Naive B cell (primary cell): ENCODE results near the gene IL17RD. TPM values are rescaled to one million over a fixed set of nuclear protein-coding genes. Genes with fewer than 3 reads are reported as not detected.
A peak's percentile ranks its signal among the peaks of the same experiment; 100 is the strongest.
"Not testable (repeated sequence)": the region's sequence is repeated elsewhere in the genome, so short reads cannot be mapped to it uniquely, and the experiment has no call there.

Experiments used
- ATAC-seq, 2 donors: fragments of 150-1000 bp; cut with Tn5 transposase; 2 replicates each; pipeline ENCODE4 v1.10.0; 2021; ENCODE audit warnings: low read depth in 2 of 2, mild to moderate bottlenecking in 2 of 2, moderate library complexity in 2 of 2
- DNase-seq: peaks from one replicate; pipeline ENCODE4 v3.0.0; 2022
- H3K27ac Mint-ChIP-seq, 6 donors: one replicate each; pipeline ENCODE4 v1.8.0; 2020 to 2022; ENCODE audit warnings: mild to moderate bottlenecking in 6 of 6, mixed read lengths in 6 of 6, moderate library complexity in 5 of 6, inconsistent platforms in 2 of 6
- H3K27me3 Mint-ChIP-seq, 3 donors: one replicate each; pipeline ENCODE4 v1.8.0; 2021 to 2022; ENCODE audit warnings: mixed read lengths in 3 of 3, mild to moderate bottlenecking in 1 of 3
- H3K36me3 Mint-ChIP-seq, 2 donors: one replicate each; pipeline ENCODE4 v1.8.0; 2020 to 2022; ENCODE audit warnings: mixed read lengths in 2 of 2, inconsistent platforms in 1 of 2, mild to moderate bottlenecking in 1 of 2
- H3K4me1 Mint-ChIP-seq, 3 donors: one replicate each; pipeline ENCODE4 v1.8.0; 2020 to 2022; ENCODE audit warnings: mixed read lengths in 3 of 3, inconsistent platforms in 1 of 3, mild to moderate bottlenecking in 1 of 3, moderate library complexity in 1 of 3
- H3K4me3 Mint-ChIP-seq, 8 donors: one replicate each; pipeline ENCODE4 v1.8.0; 2020 to 2022; ENCODE audit warnings: mild to moderate bottlenecking in 8 of 8, mixed read lengths in 8 of 8, moderate library complexity in 8 of 8, inconsistent platforms in 2 of 8
- H3K9me3 Mint-ChIP-seq, 7 donors: one replicate each; pipeline ENCODE4 v1.8.0; 2020 to 2022; ENCODE audit warnings: mixed read lengths in 7 of 7, mild to moderate bottlenecking in 5 of 7, inconsistent platforms in 2 of 7, moderate library complexity in 1 of 7
- polyA plus RNA-seq, 6 donors: library from polyadenylated mRNA; unstranded; fragments of 300-500 nt; fragmentation: Illumina TruSeq; gene quantifications; one replicate each; pipeline ENCODE4 v1.2.3, GENCODE V29; 2021; ENCODE audit warnings: low read depth in 6 of 6

Gene IL17RD
- polyA plus RNA-seq, 6 donors from 2014 or later = not detected

GRCh38 chr3:57091521-57092273, 73.5 kb downstream of the IL17RD start:
- Mint-ChIP-seq H3K4me3 (no peak overlapping the region), H3K36me3 (no peaks in the 10 kb centered on the region), H3K27ac (peak overlapping the region in 2 of 6 donors; percentile 58 to 84), H3K27me3 (peaks cover 12 to 32% (median 14%) of the 10 kb centered on the region in 3 donors), H3K9me3 (no peaks in the 10 kb centered on the region), H3K4me1 (peaks cover 0 to 7% (median 3%) of the 10 kb centered on the region in 3 donors)
- no peak for DNase-seq
- no peak for ATAC-seq

GRCh38 chr3:57089043-57089442, 76.1 kb downstream of the IL17RD start:
- ATAC-seq (no peak), DNase-seq (no peak)
- Mint-ChIP-seq H3K27ac (peak overlapping the region in 1 of 6 donors; percentile 71), H3K4me3 (no peak overlapping the region), H3K27me3 (peaks cover 11 to 24% (median 14%) of the 10 kb centered on the region in 3 donors), H3K36me3 (no peaks in the 10 kb centered on the region), H3K4me1 (peaks cover 0 to 3% (median 0%) of the 10 kb centered on the region in 3 donors), H3K9me3 (no peaks in the 10 kb centered on the region)

GRCh38 chr3:57088503-57088902, 76.7 kb downstream of the IL17RD start:
- Mint-ChIP-seq H3K4me1 (no peaks in the 10 kb centered on the region), H3K36me3 (no peaks in the 10 kb centered on the region)

DNA sequence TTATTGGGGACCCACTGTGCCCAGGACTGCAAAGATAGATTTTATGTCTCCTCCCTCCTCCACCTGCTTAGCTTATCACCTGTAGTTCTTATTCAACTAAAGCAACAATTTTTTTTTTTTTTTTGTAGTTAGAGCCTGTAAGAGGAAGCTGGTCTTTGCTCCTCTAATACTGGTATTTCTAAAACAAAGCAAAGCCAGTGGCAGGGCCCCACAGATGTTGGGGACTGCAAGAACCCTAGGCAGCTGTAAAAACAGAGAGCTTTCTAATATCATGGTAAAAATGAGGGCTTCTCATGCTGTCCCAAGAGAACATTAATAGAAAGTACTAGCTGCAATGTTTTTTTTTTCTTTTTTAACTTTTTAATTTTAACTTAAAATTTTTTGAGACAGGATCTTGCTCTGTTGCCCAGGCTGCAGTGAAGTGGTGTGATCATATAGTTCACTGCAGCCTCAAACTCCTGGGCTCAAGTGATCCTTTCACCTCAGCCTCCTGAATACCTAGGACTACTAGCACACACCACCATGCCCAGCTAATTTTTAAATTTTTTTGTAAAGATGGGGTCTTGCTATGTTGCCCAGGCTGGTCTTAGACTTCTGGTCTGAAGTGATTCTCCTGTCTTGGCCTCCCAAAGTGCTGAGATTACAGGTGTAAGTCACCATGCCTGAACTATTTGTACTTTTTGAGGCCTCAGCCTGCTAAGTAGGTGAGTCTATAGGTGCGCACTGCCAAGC, 77.6 kb downstream of the IL17RD start:
- no peaks in the 10 kb centered on the region for H3K36me3 Mint-ChIP-seq
- no peaks in the 10 kb centered on the region for H3K9me3 Mint-ChIP-seq
- H3K4me1 Mint-ChIP-seq = no peaks in the 10 kb centered on the region
- no peak for DNase-seq
- no peak overlapping the region for H3K27ac Mint-ChIP-seq
- no peak for ATAC-seq
- peaks cover 5 to 24% (median 14%) of the 10 kb centered on the region in 3 donors for H3K27me3 Mint-ChIP-seq
- H3K4me3 Mint-ChIP-seq = no peak overlapping the region

More at GRCh38 chr3:57088503-57088902, 76.7 kb downstream of the IL17RD start:
- DNase-seq (no peak), ATAC-seq (no peak)
- H3K27ac Mint-ChIP-seq = peak overlapping the region in 2 of 6 donors; percentile 30 to 43
- H3K27me3 Mint-ChIP-seq = peaks cover 6 to 24% (median 14%) of the 10 kb centered on the region in 3 donors
- H3K9me3 Mint-ChIP-seq = no peaks in the 10 kb centered on the region
- H3K4me3 Mint-ChIP-seq = no peak overlapping the region

DNA sequence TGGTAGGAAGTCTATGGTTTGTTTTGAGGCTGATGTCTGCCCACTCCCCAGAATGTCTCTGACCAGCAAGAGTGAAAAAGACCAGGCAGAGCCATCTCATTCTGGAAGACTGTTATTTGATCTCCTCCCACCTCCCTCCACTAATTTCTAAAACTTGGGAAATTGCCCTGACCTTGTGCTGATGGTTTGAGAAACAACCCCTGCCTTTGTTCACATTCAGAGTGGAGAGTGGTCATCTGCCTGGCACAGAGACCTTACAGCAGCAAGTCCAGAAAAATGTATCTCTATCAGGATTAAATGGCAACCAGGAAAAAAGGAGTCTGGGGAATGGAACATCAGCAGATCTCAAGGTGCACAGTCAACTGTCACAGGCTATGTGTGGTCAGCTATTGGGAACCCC, 79.0 kb downstream of the IL17RD start:
- no peak for DNase-seq
- Mint-ChIP-seq H3K9me3 (no peaks in the 10 kb centered on the region), H3K4me3 (no peak overlapping the region), H3K4me1 (no peaks in the 10 kb centered on the region), H3K27me3 (peaks cover 3 to 24% (median 15%) of the 10 kb centered on the region in 3 donors), H3K36me3 (no peaks in the 10 kb centered on the region), H3K27ac (no peak overlapping the region)
- ATAC-seq = no peak

DNA sequence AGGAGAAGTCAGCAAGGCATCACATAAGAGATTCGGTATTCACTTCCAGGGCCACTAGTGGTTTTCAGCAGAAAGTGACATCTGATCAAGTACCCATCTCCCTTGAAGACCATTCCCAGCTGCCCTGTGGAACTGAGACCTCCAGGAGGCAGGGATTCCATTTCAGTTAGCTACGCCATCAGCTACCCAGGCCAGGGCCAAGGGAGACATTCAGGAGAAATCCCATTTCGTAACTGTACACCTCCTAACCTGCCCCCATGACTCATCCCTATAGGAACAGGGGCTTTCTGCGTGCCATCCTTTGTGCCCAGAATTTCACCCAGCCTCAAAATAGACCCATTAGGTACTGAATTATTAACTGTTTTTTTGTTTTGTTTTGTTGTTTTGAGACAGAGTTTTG, 79.9 kb downstream of the IL17RD start:
- Mint-ChIP-seq H3K27me3 (peaks cover 8 to 28% (median 25%) of the 10 kb centered on the region in 3 donors), H3K4me3 (no peak overlapping the region), H3K27ac (no peak overlapping the region), H3K9me3 (no peaks in the 10 kb centered on the region), H3K36me3 (no peaks in the 10 kb centered on the region), H3K4me1 (no peaks in the 10 kb centered on the region)
- ATAC-seq (no peak), DNase-seq (no peak)

DNA sequence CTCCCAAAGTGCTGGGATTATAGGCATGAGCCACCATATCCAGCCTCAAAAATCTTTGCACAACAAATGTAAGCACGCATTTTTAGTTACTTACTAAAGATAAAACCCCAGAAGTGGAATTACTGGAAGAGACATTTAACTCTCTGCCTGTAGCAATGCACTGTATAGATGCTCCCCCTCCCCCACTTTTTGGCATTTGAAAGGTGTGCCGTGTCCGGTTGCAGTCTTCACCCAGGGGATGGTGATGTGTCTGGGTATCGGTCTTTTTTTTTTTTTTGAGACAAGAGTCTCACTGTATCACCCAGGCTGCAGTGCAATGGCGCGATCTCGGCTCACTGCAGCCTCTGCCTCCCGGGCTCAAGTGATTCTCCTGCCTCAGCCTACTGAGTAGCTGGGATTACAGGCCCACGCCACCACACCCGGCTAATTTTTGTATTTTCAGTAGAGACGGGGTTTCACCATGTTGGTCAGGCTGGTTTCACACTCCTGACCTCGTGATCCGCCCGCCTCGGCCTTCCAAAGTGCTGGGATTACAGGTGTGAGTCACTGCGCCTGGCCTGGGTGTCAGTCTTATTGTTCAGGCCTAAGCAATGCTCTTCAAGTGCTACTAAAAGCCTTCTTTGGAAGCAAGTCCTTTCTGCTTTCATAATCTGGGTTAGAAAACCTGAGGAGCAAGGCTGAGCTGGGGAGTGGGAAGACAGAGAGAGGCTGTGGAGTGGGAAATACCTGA, 81.7 kb downstream of the IL17RD start:
- H3K9me3 Mint-ChIP-seq, H3K4me3 Mint-ChIP-seq, H3K4me1 Mint-ChIP-seq, DNase-seq, H3K27ac Mint-ChIP-seq, ATAC-seq, H3K36me3 Mint-ChIP-seq: not testable (repeated sequence)
- H3K27me3 Mint-ChIP-seq = peaks cover 8 to 24% (median 18%) of the 10 kb centered on the region in 3 donors

- H3K27ac Mint-ChIP-seq = no peak overlapping the region
Measured at GRCh38 chr3:57082481-57082880, 82.7 kb downstream of the IL17RD start.

GRCh38 chr3:57081173-57081572, 84.0 kb downstream of the IL17RD start:
- no peak overlapping the region for H3K4me3 Mint-ChIP-seq
- no peaks in the 10 kb centered on the region for H3K9me3 Mint-ChIP-seq
- H3K36me3 Mint-ChIP-seq = no peaks in the 10 kb centered on the region
- no peak for DNase-seq
- H3K27me3 Mint-ChIP-seq = peaks cover 30 to 38% (median 36%) of the 10 kb centered on the region in 3 donors
- peak overlapping the region in 1 of 6 donors; percentile 10 for H3K27ac Mint-ChIP-seq
- no peak for ATAC-seq
- peaks cover 15 to 18% (median 18%) of the 10 kb centered on the region in 3 donors for H3K4me1 Mint-ChIP-seq

More at GRCh38 chr3:57082481-57082880, 82.7 kb downstream of the IL17RD start:
- H3K4me3 Mint-ChIP-seq = no peak overlapping the region
- no peaks in the 10 kb centered on the region for H3K36me3 Mint-ChIP-seq
- H3K27me3 Mint-ChIP-seq = peaks cover 17 to 30% (median 23%) of the 10 kb centered on the region in 3 donors
- no peak for DNase-seq
- H3K4me1 Mint-ChIP-seq = peaks cover 9 to 13% (median 10%) of the 10 kb centered on the region in 3 donors
- H3K9me3 Mint-ChIP-seq = no peaks in the 10 kb centered on the region
- no peak for ATAC-seq

- Mint-ChIP-seq H3K9me3 (no peaks in the 10 kb centered on the region), H3K36me3 (no peaks in the 10 kb centered on the region), H3K27me3 (peaks cover 34 to 48% (median 46%) of the 10 kb centered on the region in 3 donors), H3K27ac (peak overlapping the region in 1 of 6 donors; percentile 6), H3K4me3 (peak overlapping the region in 7 of 8 donors; percentile 64 to 83 (median 75)), H3K4me1 (peaks cover 15 to 18% (median 18%) of the 10 kb centered on the region in 3 donors)
- no peak for ATAC-seq
- no peak for DNase-seq
Measured at GRCh38 chr3:57080171-57080570, 85.0 kb downstream of the IL17RD start.

DNA sequence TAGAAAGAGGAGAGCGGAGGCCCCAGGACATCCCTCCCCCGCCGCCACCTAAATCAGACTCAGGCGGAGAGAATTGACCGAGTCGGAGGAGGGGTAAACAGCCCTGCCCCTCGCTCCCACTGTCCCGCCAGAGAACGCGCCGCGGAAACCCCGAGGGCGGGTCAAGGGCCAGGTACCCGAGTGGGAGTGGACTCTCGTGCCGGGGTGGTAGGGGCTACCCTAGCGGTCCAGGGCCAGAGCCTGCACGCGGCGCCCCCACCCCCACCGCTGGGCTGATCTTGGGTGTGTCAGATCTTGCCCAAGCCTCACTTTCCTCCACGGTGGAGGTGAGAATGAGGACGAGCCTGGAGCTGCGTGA, 85.7 kb downstream of the IL17RD start:
- peak overlapping the region in 6 of 8 donors; percentile 67 to 83 (median 76) for H3K4me3 Mint-ChIP-seq
- H3K4me1 Mint-ChIP-seq = peaks cover 15 to 22% (median 18%) of the 10 kb centered on the region in 3 donors
- H3K27me3 Mint-ChIP-seq = peaks cover 42 to 56% (median 53%) of the 10 kb centered on the region in 3 donors
- no peak overlapping the region for H3K27ac Mint-ChIP-seq
- no peaks in the 10 kb centered on the region for H3K9me3 Mint-ChIP-seq
- H3K36me3 Mint-ChIP-seq = peaks cover 0 to 3% of the 10 kb centered on the region in 2 donors
- no peak for ATAC-seq
- no peak for DNase-seq

DNA sequence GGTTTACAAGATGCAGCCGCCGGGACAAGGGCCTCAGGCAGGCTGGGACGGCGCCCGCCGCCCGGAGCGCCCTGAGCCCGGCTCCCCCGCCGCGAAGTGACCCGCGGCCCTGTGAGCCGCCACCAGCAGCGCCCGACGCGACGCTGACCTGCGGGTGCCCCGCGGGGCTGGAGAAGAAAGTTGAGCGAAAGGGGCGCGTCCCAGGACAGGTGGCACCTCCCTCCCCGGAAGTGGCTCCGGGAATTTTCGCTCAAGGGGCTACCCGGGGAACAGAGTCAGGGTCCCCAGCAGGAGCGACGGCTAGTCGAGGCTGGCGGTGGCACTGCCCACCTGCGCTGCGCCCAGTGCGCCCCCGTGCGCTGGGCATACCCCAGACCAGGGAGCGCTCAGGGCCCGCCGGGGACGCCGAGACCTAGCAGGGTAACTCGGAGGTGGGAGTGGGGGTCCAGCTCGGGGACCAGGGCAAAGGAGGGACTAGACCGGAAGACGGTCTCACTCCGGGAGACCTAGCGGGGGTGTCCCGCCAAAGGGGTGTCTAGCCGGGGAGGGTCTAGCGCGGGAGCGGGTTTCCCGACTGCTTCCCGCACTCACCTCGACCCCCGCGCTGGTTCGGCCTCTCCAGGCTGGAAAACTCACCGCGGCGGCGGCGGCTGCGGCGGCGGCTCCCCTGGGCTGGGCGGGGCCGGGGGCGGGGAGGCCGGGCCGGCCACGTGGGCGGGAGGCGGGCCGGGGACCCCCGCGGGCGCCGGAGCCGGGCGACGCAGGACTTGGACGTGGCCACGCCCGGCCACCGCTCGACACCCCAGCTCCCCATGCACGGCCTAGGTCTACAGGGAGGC, 86.3 kb downstream of the IL17RD start:
- DNase-seq (peak; percentile 14), ATAC-seq (peak; percentile 15 to 20)
- peaks cover 48 to 61% (median 59%) of the 10 kb centered on the region in 3 donors for H3K27me3 Mint-ChIP-seq
- H3K4me3 Mint-ChIP-seq = peak overlapping the region; percentile 56 to 86 (median 82)
- H3K9me3 Mint-ChIP-seq = no peaks in the 10 kb centered on the region
- H3K4me1 Mint-ChIP-seq = peaks cover 15 to 22% (median 18%) of the 10 kb centered on the region in 3 donors
- peaks cover 0 to 4% of the 10 kb centered on the region in 2 donors for H3K36me3 Mint-ChIP-seq
- H3K27ac Mint-ChIP-seq = no peak overlapping the region
